Embryonic facial prominence (tissue), 1 donor: ENCODE data around the gene SCYL1.
A peak's percentile ranks its signal among the peaks of the same experiment; 100 is the strongest.

Experiments used
- DNase-seq: peaks from one replicate; pipeline ENCODE4 v3.0.0-alpha.2; 2016; ENCODE audit errors: extremely low spot score

The SCYL1 gene

DNA sequence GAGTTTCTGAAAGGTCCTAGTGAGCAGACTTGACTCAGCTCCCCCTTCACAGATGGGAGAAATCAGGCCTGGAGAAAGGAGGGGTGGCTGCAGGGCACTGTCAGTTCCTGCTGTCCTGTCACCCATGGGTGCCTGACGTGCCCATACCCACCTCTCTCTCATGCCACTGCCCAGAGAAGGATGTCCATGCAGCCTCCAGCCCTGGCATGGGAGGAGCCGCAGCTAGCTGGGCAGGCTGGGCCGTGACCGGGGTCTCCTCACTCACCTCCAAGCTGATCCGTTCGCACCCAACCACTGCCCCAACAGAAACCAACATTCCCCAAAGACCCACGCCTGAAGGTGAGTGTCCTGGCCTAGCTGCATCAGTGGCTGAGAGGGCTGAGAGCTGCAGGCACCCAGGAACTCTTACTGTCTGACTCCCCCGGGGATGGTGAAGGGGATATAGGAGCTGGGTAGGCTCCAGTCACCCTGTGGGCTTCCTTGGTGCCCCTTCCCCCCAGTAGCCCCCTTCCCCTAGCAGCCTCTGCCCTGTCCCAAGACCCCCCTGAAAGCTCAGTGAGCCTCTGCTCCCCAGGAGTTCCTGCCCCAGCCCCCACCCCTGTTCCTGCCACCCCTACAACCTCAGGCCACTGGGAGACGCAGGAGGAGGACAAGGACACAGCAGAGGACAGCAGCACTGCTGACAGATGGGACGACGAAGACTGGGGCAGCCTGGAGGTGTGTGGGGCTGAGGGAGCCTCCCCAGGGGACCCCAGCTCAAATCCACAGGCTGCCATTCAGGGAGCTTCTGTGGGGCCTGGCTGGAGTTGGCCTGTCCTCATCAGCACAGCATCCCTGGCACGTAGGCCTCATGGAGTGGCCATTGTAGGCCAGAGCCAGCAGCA is 11.8 kb downstream of the SCYL1 start:
- DNase-seq, result no peak

DNA sequence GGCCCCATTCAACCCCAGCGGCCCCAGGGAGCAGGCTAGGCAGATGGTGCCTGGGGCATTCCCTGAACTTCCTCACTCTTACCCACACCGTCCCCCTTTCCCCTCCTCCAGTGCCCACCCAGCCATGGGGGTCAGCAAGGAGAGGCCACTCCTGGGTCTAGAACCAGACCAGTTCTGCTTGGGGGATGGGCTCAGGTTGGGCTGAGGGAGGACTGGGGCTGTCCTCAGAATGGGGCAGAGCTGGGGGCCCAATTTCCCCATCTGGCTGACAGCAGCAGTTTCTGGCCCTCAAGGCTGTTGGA is 12.4 kb downstream of the SCYL1 start:
- no peak for DNase-seq

DNA sequence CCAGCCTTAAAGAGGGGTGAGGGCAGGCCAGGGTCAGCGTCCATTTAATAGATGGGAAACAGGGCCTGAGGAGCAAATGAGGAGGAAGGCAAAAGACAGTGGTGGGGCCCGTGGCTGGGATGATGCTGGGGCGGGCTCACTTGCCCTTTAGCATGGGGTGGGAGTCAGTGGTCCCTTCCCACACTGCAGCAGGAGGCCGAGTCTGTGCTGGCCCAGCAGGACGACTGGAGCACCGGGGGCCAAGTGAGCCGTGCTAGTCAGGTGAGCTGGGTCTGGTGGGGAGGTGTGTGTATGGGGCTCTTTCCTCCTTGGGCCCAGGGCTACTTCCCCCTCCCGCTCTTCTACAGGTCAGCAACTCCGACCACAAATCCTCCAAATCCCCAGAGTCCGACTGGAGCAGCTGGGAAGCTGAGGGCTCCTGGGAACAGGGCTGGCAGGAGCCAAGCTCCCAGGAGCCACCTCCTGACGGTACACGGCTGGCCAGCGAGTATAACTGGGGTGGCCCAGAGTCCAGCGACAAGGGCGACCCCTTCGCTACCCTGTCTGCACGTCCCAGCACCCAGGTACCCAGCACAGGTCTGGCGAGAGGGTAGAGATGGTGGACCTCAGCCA is 12.8 kb downstream of the SCYL1 start:
- no peak for DNase-seq

DNA sequence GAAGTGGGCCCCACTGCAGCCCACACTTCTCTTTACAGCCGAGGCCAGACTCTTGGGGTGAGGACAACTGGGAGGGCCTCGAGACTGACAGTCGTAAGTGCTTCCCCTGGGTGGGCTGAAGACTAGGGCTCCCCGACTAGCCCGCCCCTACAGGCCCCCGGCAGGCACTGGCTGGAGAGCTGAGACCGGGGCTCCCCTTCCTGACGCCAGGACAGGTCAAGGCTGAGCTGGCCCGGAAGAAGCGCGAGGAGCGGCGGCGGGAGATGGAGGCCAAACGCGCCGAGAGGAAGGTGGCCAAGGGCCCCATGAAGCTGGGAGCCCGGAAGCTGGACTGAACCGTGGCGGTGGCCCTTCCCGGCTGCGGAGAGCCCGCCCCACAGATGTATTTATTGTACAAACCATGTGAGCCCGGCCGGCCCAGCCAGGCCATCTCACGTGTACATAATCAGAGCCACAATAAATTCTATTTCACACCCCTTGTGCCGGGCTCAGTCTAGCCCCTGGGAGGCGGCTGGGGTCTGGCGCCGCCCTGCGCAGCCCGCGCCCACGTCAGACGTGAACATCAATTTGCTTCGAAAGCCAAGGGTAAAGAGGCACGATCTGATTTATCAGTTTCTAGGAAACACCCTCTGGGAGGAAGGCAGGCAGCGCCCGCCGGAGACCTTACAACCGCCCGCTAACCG is 13.5 kb downstream of the SCYL1 start:
- no peak for DNase-seq

DNA sequence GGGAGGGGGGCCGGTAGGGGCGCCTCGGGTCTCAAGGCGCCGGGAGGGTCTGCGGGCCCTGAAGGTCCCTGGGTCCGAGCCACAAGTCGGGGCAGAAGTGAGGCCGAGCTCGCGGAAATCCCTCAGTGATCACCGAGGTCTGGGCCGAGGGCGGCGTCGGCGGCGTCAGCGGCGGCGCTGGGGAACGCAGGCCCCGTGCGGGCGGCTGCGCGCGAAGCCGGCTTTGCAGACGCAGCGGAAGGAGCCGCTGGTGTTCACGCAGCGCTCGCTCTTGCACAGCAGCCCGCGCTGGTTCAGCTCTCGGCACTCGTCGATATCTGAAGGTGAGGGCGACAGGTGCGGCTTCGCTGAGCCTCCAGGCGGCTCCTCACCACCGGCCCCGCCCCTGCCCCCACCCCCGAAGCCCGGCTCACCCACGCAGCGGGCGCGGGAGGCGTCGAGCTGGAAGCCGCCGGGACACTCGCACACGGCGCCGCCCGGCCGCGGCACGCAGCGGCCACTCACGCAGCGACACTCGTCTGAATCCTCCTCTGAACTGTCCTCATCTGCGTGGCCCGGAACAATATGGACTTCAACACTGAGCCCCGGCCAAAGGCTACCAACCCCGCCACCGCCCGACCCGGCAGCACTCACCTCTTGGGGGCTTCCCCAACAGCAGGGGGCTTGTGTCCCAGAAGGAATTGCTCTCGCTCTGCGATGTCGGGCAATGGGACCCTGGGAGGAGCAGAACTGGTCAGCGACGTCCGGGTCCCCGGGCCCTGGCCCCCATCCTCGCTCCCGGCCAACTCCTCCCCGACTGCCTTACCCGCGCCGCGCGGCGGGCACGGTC is 14.2 kb downstream of the SCYL1 start:
- no peak for DNase-seq

DNA sequence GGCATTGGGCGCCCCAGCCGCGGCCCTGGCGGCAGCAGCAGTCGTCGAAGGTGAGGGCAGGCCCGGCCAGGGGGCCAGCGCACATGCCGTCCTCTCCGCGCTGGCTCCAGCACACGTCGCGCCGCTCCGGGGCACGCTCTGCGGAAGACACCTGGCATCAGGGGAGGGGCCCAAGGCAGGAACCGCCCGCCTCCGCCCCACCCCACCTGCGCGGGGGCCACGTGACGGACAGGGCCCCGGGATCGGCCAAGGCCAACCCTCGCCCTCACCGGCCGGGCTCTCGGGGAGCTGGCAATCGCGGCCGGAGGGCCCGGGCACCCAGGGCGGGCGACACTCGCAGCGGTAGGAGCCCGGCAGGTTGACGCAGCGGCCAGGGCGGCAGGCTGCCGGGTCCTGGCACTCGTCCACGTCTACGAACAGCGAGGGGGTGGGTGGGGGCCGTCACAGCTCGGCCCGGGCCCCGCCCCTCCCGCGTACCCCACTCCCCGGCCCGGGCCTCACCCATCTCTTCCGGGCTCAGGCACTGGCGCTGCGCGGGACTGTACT is 14.9 kb downstream of the SCYL1 start:
- DNase-seq, result peak; percentile 69

DNA sequence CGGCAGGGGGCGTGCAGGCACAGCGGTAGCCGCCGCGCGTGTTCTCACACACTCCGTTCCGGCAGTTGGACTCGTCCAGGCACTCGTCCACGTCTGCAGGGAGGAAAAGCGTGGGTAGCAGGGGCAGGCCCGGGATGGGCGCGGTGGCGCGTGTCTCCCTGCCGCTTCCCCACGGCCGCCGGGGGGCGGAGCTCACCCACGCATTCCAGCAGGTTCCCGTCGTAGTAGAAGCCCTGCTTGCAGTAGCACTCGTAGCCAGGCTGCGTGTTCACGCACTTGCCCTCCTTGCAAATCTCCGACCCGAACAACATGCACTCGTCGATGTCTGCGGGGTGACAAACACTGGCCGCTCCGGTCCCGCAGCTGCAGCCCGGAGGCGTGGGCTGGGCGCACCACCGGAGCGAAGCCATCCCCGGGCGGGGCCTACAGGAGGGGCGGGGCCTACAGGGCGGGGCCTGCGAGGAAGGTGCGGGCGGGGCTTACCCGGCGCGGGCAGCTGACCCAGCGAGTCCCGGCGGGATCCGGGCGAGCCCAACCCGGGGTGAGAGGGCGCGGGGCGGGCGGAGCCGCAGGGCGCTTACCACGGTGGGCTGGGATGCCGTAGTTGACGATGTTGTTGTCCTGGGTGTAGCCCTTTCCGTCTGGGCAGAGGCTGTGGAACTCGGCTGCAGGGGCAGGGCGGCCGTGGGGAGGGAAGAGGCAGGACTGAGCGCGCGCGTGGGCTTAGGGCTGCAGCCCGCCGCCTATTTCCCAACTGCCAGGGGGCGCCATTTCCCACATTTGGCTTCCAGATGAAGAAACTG is 15.6 kb downstream of the SCYL1 start:
- DNase-seq, result no peak

DNA sequence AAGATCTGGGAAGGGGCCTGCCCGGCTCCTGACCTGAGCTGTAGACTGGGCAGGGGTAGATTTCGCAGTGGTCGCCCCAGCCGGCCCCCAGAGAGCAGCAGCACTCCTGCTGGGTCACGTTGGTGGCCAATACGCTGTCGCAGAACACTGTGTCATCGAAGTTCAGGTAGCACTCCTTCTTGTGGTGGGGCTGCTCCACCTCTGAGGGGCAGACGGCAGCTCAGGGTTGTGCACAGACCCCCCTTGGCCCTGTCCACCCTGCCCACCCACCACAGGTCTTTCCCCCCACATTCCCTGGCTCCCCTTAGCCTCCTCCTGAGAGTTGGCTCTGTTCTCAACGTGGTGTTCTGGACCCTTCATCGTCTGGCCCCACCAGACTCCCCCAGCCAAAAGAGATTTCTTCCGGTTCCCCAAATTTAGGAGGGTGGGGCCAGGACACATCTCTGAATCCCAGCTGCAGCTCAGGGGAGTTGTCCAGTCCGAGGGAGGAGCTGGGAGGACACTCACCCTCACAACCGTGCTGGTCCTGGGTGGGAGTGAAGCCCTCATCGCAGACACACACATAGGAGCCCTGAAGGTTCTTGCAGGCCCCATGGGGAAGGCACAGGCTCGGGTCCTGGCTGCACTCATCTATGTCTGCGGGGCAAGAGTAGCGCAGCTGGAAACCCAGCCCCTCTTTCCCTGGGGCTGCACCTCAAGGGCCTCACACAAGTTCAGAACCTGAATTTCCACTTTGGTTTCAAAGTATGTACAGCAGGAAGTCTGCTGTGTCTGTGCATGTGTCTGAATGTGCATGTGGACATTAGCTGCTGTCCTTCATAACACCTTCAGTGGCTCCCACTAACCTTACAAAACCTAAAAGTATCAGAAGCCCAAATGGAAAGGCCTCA is 16.5 kb downstream of the SCYL1 start:
- no peak for DNase-seq

DNA sequence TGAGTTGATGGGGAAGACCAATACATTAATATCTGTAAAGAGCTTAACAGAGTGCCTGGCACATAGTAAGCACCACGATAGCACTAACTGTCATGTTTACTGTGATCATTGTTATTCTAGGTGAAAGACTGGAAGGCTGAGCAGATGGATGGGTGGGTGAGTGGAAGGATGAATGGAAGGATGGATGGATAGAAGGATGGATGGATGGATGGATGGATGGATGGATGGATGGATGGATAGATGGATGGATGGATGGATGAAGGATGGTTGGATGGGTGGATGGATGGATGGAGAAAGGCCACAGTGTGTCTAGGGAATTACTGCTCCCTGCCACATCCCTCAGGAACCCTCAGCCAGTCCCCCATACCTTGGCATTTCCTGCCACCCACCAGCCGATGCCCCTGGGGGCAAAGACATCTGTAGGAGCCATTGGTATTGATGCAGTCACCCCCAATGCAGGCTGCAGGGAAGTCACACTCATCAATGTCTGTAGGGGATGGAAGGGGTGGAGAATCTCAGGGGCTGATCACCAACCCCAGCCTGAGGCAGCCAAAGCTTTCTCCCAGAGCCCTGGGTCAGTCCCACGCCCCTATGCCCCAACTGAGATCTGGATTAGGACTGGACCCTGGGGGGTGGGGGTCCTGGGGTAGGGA is 18.0 kb downstream of the SCYL1 start:
- no peak for DNase-seq

DNA sequence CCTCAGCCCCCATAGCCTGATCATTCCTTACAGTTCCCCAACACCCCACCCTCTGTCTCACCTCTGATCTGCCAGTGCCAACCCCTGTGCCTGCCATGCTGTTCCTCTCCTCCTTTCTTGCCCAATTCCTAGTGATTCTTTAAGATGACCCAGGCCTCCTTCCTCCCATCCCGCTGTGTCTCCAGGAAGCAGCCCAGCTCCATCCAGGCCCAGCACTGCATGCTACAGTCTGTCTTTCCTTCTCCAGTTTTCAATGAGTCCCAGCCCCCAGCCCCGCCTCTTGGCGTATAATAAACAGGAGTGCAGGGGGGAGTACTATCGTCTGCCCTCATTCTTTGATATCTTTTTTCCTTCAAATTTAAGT is 21.0 kb downstream of the SCYL1 start:
- DNase-seq, result no peak

DNA sequence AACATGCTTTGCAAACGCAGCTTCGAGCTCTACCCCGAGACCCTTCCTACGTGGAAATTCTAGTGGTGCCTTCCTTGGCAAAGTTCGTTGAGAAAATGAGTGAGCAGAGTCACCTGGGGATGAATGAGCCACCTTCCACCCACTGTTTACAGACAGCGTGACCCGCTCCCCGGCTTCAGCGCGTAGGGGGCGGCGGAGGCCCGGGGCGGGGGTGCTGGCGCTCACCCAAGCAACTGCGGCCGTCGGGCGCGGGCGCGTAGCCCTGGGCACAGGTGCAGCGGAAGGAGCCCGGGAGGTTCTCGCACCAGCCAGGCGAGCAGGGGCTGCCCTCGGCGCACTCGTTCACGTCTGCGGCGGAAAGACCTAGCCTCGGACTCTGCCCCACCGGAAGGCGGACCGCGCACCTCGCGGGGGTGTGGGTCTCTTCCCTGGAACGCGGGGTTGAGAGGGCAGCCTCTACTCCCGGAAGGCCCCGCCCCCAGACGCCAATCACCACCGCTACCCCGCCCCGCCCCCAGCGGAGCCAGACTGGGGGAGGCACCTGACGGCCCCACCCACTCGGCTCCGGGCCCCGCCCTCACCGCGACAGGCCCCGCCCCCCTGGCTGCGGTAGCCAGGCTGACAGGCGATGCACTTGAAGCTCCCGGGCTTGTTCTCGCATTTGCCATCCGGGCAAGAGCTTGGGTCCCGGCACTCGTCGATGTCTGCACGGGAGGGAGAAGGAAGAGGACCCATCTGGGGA is 21.5 kb downstream of the SCYL1 start:
- no peak for DNase-seq

DNA sequence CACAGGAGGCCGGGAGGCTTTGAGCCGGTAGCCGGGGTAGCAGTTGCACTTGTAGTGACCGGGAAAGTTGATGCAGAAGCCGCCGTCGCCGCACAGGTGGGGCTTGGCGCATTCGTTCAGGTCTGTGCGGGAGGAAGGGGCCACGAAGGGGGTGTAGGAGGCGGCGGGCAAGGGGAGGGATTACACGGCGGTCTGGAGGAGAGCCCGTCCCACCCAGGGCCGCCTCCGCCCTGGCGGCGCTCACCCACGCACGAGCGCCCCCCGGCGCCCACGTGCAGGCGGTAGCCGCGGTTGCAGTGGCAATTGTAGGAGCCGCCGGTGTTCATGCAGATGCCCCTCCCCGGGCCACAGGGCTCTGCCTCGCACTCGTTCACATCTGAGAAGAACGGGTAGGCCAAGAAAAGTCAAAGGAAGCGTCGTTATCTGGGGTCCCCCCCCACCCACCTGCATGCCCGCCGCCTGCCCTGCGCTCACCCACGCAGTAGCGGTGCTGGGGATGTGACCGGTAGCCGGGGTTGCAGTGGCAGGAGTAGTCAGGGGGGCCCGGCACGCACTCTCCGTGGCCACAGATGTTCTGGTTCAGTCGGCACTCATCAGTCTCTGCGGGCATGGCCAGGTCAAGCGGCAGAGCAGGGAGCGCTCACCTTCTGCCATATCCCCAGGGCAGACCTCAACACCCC is 22.7 kb downstream of the SCYL1 start:
- DNase-seq, result no peak

DNA sequence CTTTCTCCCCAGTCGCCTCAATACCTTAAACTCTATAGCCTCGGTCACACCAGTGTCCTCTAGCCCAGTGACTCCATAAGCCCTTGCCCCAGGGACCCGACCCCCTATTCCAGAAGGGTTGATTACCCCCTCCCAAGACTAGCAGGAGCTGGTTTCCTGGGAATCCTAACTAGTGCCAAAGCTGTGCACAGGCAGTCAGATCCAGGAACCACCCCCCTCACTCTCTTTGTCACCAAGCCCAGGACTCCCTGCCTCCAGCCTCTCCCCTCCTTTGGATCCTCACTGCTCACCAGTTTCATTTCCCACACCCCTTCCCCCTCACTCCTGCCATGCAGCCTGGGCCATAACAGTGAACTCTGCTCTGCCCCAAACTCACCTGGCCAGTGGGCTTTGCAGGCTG is 23.5 kb downstream of the SCYL1 start:
- no peak for DNase-seq

DNA sequence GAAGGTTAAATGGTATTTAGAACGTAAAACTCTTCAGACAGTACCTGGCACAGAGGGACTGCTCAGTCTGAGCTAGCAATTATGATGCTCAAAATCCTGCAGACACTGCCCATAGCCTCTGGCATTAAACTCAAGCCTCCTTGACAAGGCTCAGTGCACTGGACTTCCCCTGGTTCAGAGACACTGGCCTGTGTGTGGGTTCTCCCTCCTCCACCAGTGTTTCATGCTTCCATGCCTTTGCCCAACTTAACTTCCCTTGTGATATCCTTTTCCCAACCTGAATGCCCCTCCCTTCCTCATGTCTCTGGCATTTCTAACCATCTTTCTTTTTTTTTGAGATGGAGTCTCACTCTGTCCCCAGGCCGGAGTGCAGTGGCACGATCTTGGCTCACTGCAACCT is 24.2 kb downstream of the SCYL1 start:
- DNase-seq, result no peak

DNA sequence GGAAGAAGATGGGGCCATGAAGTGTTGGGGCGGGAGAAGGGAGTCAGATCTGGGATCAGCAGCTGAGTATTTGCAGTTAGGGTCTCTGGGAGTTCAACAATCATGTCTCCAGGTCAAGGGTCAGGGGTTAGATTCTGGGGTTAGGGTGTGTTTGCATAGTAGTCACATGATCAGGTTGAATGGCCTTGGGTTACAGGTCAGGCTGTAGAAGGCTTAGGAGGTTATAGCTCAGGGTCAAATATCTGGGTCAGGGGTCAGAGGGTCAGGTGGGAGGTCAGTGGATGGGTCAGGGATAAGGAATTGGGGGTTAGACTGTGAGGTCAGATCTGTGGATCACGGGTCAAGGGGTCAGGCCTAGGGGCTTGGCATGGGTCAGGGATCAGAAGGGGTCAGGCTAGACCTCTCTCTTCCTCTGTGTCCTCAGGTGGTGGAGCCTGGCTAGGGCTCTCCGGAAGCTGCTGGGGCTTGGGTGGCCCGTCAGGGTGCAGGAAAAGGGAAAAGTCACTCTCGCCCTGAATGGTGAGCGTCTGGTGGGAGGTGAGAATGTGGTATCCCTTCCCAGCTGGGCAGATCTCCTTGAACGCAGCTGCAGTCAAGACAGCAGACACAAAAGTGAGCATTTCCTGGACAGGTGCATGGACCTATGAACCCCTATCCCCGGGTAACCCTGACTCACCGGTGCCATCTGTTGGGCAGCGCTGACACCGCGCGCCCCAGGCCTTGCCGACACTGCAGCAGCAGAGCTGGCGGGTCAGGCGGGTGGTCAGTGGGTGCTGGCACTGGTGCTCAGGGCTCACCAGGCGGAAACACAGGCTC is 26.9 kb downstream of the SCYL1 start:
- DNase-seq, result no peak

DNA sequence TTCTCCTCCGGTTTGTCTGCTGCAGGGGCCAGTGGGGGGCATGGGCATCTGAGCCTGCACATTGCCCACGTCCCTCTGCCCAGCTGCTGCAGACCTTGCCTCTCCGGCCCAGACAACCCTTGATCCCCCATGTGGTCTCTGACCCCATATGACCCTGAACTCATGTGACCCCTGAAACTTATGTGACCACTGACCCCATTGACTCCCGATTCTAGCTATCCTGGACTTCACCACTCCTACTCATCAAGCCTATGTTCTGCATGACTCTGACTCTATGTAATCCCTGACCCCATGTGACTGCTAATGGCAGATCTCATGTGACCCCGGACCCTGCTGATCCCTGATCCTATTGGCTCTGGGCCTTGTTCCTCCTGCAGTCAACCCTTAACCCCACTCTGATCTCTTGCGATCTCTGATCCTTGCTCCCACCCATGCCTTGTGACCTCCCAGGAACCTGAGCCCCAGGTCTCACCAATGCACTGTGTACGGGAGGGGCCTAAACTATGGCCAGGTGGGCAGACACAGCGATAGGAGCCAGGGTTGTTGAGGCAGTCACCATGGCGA is 27.6 kb downstream of the SCYL1 start:
- no peak for DNase-seq
